H1 (cell line): ENCODE results near the gene MYBPH.

Source experiments
- CTBP2 ChIP-seq: IDR thresholded peaks from 2 replicates; pipeline ENCODE4 v1.7.0; 2011; ENCODE audit warnings: borderline replicate concordance, mild to moderate bottlenecking, moderate library complexity, mixed read lengths, low read length; ENCODE audit not compliant: insufficient read depth, insufficient read length
- CTCF ChIP-seq, 3 experiments: IDR thresholded peaks; 1 replicate in 2 of 3; 2 replicates in 1 of 3; pipeline versions ENCODE4 v1.5.1 to v1.6.1; 2011; ENCODE audit warnings: low read length in 3 of 3, mild to moderate bottlenecking in 3 of 3, inconsistent platforms in 2 of 3, low read depth in 1 of 3, moderate library complexity in 1 of 3; ENCODE audit not compliant: insufficient read depth in 1 of 3; ENCODE audit errors: control extremely low read depth in 1 of 3
- E2F6 ChIP-seq: IDR thresholded peaks from 2 replicates; pipeline ENCODE4 v1.6.1; 2012; ENCODE audit warnings: inconsistent platforms
- EP300 ChIP-seq, 2 experiments: IDR thresholded peaks; 1 replicate in 1 of 2; 2 replicates in 1 of 2; pipeline ENCODE4 v1.6.1; 2011 to 2012; ENCODE audit warnings: low read depth in 2 of 2, low read length in 2 of 2, mild to moderate bottlenecking in 2 of 2, borderline replicate concordance in 1 of 2, inconsistent platforms in 1 of 2, moderate library complexity in 1 of 2
- EZH2 ChIP-seq: fragments of 200-600 bp; sonication (generic); IDR thresholded peaks from 2 replicates; pipeline ENCODE4 v1.7.1; 2012; ENCODE audit warnings: low read depth, mild to moderate bottlenecking, moderate library complexity, low read length, inconsistent platforms; ENCODE audit not compliant: severe bottlenecking
- FOSL1 ChIP-seq: IDR thresholded peaks from 2 replicates; pipeline ENCODE4 v1.6.1; 2011; ENCODE audit warnings: mild to moderate bottlenecking, low read depth, low read length, moderate library complexity; ENCODE audit not compliant: insufficient read depth
- GABPA ChIP-seq: IDR thresholded peaks from 2 replicates; pipeline ENCODE4 v1.6.1; 2011; ENCODE audit warnings: mild to moderate bottlenecking, low read length, moderate library complexity, borderline replicate concordance; ENCODE audit not compliant: insufficient read depth
- KDM5A ChIP-seq: fragments of 200-600 bp; IDR thresholded peaks from 2 replicates; pipeline ENCODE4 v1.7.1; 2012; ENCODE audit warnings: mild to moderate bottlenecking, low read length, inconsistent platforms, mixed read lengths
- MAX ChIP-seq: IDR thresholded peaks from 2 replicates; pipeline ENCODE4 v1.6.1; 2012; ENCODE audit warnings: inconsistent platforms
- POLR2A ChIP-seq, 2 experiments: IDR thresholded peaks; 1 replicate in 1 of 2; 2 replicates in 1 of 2; pipeline ENCODE4 v1.6.1; 2011; ENCODE audit warnings: low read depth in 2 of 2, low read length in 2 of 2, mild to moderate bottlenecking in 2 of 2; ENCODE audit errors: control extremely low read depth in 1 of 2
- POLR2AphosphoS5 ChIP-seq: IDR thresholded peaks from 2 replicates; pipeline ENCODE4 v1.6.1; 2011; ENCODE audit warnings: low read depth, low read length
- YY1 ChIP-seq: IDR thresholded peaks from 2 replicates; pipeline ENCODE4 v1.6.1; 2011; ENCODE audit warnings: low read depth, mild to moderate bottlenecking, low read length

- TF ChIP-seq CTCF (IDR thresholded peaks at IDR 0.05; ENCODE audit: control extremely low read depth in 1 of 3, insufficient read depth in 1 of 3, low read depth in 1 of 3, low read length in 3 of 3) = no peak
- no peak for TF ChIP-seq KDM5A
- TF ChIP-seq YY1 = no peak
- no peak for TF ChIP-seq E2F6
- TF ChIP-seq POLR2AphosphoS5 = no peak
- no peak for TF ChIP-seq MAX
- TF ChIP-seq CTBP2 = no peak
- TF ChIP-seq EP300 (IDR thresholded peaks at IDR 0.05; ENCODE audit: borderline replicate concordance in 1 of 2, low read depth in 2 of 2, low read length in 2 of 2) = no peak
- TF ChIP-seq EZH2 = no peak
- TF ChIP-seq FOSL1 = no peak
- TF ChIP-seq POLR2A (IDR thresholded peaks at IDR 0.05; ENCODE audit: control extremely low read depth in 1 of 2, low read depth in 2 of 2, low read length in 2 of 2) = no peak
- TF ChIP-seq GABPA = no peak
Measured at GRCh38 chr1:203180611-203181330, 5.1 kb upstream of the MYBPH start.
